Measurements from ENCODE around the gene STARD5.

DNA sequence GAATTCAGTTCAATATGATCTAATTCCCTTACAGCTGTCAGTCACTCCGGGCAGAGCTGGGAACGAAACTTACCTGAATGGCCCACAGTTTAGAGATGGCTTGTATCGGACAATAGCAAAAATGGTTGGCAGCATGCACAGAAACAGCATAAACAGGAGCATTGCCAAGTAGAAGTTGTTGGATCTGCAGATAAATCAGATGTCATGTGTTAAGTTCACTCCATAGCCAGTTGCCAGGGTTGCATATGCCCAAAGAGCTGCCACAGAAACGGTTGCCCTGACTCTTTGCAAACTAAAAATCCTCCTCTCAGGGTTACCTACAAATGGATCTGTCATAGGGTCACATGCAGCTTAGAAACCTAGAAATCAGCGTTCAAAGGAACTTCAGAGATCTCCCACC, 15.4 kb upstream of the STARD5 start:
- TF ChIP-seq, protein P1, sequence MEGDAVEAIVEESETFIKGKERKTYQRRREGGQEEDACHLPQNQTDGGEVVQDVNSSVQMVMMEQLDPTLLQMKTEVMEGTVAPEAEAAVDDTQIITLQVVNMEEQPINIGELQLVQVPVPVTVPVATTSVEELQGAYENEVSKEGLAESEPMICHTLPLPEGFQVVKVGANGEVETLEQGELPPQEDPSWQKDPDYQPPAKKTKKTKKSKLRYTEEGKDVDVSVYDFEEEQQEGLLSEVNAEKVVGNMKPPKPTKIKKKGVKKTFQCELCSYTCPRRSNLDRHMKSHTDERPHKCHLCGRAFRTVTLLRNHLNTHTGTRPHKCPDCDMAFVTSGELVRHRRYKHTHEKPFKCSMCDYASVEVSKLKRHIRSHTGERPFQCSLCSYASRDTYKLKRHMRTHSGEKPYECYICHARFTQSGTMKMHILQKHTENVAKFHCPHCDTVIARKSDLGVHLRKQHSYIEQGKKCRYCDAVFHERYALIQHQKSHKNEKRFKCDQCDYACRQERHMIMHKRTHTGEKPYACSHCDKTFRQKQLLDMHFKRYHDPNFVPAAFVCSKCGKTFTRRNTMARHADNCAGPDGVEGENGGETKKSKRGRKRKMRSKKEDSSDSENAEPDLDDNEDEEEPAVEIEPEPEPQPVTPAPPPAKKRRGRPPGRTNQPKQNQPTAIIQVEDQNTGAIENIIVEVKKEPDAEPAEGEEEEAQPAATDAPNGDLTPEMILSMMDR (IDR thresholded peaks at IDR 0.05), result no peak
- TF ChIP-seq POLR2A (IDR thresholded peaks at IDR 0.05), result no peak

Data from Peyer's patch (tissue), 4 donors.